ENCODE results near the gene PYDC1. TPM values are rescaled to one million over a fixed set of nuclear protein-coding genes. Genes with fewer than 3 reads are reported as not detected.

Gene PYDC1
- not detected in 3 replicates for total RNA-seq

DNA sequence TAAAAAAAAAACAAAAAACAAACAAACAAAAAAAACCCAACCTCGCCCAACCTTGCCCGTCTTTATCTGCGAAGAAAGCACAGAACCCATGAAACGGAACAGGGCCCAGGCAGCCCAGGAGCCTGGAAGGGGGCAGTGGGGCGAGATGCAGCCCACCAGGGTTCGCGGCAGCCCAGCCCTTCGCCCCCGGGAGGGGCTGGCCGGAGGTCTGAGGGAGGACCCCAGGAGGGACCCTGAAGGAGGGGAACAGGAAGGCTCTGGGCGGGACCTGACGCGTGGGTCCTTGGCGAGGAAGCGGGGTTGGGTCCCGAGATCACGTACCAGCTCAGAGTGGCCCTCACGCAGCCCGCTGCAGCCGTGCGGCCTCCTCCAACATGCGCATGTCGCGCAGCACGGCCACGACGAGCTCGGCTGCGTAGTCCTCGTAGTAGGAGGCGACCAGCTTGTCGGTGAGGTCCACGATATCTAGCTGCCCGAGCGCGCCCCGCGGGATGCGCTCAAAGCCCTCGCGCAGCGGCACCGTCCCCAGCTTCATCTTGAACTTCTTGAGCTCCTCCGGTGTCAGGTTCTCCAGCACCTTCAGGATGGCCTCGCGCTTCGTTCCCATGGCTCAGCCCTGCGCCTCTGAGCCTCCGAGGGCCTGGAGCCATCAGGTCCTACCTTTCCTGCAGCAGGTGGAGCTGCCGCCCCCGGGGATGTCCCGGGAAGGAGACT lies at the start of gene PYDC1:
Gene PYDC1 (minus strand): TSS at position 714 of the 714 bp plus-strand sequence. CDS start 107 bp downstream, at position 607.
- Mint-ChIP-seq H3K9me3 (no peaks in the 10 kb centered on the region), H3K4me1 (peaks cover 13% of the 10 kb centered on the region), H3K4me3 (peak within 1 kb of the TSS; percentile 58), H3K27me3 (ENCODE audit: low read depth) (peaks cover 90% of the 10 kb centered on the region), H3K27ac (no peak within 1 kb of the TSS), H3K36me3 (no peaks in the 10 kb centered on the region)
- no peak for DNase-seq (ENCODE audit: low spot score in 2 of 2, unreplicated experiment in 2 of 2)
- no peak for TF ChIP-seq CTCF (IDR thresholded peaks at IDR 0.05; ENCODE audit: unreplicated experiment)

DNA sequence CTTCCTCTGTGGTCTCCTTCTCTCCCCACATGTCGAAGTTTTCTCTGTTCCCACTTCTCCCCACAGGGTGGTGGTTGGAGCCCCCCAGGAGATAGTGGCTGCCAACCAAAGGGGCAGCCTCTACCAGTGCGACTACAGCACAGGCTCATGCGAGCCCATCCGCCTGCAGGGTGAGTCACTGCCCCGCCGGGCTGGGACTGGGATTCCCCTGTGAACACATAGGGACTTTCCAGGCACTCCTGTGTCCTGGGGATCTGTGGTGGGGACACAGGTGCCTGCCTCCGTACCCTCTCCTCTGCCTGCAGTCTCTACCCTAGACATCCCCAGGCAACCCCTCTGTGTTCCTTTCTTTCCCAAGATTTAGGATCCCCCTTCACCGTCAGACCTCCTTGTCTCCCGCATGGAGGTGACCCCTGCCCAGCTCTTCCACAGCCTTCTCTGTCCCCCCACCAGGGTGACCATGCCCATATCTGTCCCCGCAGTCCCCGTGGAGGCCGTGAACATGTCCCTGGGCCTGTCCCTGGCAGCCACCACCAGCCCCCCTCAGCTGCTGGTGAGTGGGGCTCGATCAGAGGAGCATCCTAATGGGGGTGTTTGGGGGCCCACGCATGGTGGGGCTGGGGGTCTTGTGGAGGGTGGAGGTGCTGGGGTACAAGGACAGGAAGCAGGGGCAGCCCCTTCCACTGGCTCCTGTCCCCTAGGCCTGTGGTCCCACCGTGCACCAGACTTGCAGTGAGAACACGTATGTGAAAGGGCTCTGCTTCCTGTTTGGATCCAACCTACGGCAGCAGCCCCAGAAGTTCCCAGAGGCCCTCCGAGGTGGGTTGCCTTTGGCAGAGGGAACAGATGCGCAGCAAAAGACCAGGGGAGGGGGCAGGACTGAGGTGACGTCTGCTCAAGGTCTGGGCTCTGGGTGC lies 48.7 kb upstream of the PYDC1 start:
- no peak overlapping the region for H3K27ac Mint-ChIP-seq
- H3K27me3 Mint-ChIP-seq (ENCODE audit: low read depth): peaks cover 46% of the 10 kb centered on the region
- H3K36me3 Mint-ChIP-seq: no peaks in the 10 kb centered on the region
- no peaks in the 10 kb centered on the region for H3K9me3 Mint-ChIP-seq
- H3K4me1 Mint-ChIP-seq: no peaks in the 10 kb centered on the region
- no peak for DNase-seq (ENCODE audit: low spot score in 2 of 2, unreplicated experiment in 2 of 2)
- no peak overlapping the region for H3K4me3 Mint-ChIP-seq
- TF ChIP-seq CTCF (IDR thresholded peaks at IDR 0.05; ENCODE audit: unreplicated experiment): no peak

GRCh38 chr16:31262084-31262483 lies 45.1 kb upstream of the PYDC1 start:
- Mint-ChIP-seq H3K9me3 (no peaks in the 10 kb centered on the region), H3K4me3 (no peak overlapping the region), H3K27me3 (ENCODE audit: low read depth) (peaks cover 27% of the 10 kb centered on the region), H3K36me3 (no peaks in the 10 kb centered on the region), H3K27ac (no peak overlapping the region), H3K4me1 (no peaks in the 10 kb centered on the region)
- DNase-seq (ENCODE audit: low spot score in 2 of 2, unreplicated experiment in 2 of 2): no peak
- TF ChIP-seq CTCF (IDR thresholded peaks at IDR 0.05; ENCODE audit: unreplicated experiment): no peak

GRCh38 chr16:31260136-31260931 lies 43.4 kb upstream of the PYDC1 start:
- no peaks in the 10 kb centered on the region for H3K36me3 Mint-ChIP-seq
- TF ChIP-seq CTCF (IDR thresholded peaks at IDR 0.05; ENCODE audit: unreplicated experiment): no peak
- H3K27ac Mint-ChIP-seq: no peak overlapping the region
- H3K4me3 Mint-ChIP-seq: no peak overlapping the region
- no peaks in the 10 kb centered on the region for H3K4me1 Mint-ChIP-seq
- H3K27me3 Mint-ChIP-seq (ENCODE audit: low read depth): peaks cover 22% of the 10 kb centered on the region
- no peak for DNase-seq (ENCODE audit: low spot score in 2 of 2, unreplicated experiment in 2 of 2)
- H3K9me3 Mint-ChIP-seq: no peaks in the 10 kb centered on the region

DNA sequence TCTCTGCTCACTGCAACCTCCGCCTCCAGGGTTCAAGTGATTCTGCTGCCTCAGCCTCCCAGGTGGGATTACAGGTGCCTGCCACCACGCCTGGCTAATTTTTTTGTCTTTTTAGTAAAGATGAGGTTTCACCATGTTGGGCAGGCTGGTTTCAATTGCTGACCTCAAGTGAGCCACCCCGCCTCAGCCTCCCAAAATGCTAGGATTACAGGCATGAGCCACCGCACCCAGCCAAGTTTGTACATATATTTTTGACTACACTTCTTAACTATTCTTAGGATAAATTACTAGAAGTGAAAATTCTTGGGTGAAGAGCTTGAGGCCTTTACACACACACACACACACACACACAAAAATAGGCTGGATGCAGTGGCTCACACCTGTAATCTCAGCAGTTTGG lies 41.4 kb upstream of the PYDC1 start:
- no peak for DNase-seq (ENCODE audit: low spot score in 2 of 2, unreplicated experiment in 2 of 2)
- TF ChIP-seq CTCF (IDR thresholded peaks at IDR 0.05; ENCODE audit: unreplicated experiment): no peak
- Mint-ChIP-seq H3K4me1 (no peaks in the 10 kb centered on the region), H3K4me3 (no peak overlapping the region), H3K36me3 (no peaks in the 10 kb centered on the region), H3K27ac (no peak overlapping the region), H3K27me3 (ENCODE audit: low read depth) (peaks cover 27% of the 10 kb centered on the region), H3K9me3 (no peaks in the 10 kb centered on the region)

Measured in mesothelial cell of epicardium (in vitro differentiated cells).